Left lobe of liver (tissue), 2 donors: ENCODE measurements around the gene ENTPD1. TPM values are rescaled to one million over a fixed set of nuclear protein-coding genes. Genes with fewer than 3 reads are reported as not detected.
"Not testable (repeated sequence)": the region's sequence is repeated elsewhere in the genome, so short reads cannot be mapped to it uniquely, and the experiment has no call there.

Source experiments
- ATAC-seq: fragments of 200-7000 bp; cut with Tn5 transposase; one replicate; pipeline ENCODE4 v1.9.1; 2020; ENCODE audit warnings: mild to moderate bottlenecking, moderate library complexity
- DNase-seq: peaks from one replicate; pipeline ENCODE4 v3.0.0-alpha.2; 2020; ENCODE audit warnings: low spot score
- total RNA-seq: library from RNA; stranded (reverse); gene quantifications from one replicate; pipeline ENCODE4 v1.2.1, GENCODE V29; 2021
- donor health status: DM: no; HTN: no; CAD: no; lungs with moderate emphysema.
- donor health status: DM: no; HTN: yes; CAD: no.

Gene ENTPD1, protein sequence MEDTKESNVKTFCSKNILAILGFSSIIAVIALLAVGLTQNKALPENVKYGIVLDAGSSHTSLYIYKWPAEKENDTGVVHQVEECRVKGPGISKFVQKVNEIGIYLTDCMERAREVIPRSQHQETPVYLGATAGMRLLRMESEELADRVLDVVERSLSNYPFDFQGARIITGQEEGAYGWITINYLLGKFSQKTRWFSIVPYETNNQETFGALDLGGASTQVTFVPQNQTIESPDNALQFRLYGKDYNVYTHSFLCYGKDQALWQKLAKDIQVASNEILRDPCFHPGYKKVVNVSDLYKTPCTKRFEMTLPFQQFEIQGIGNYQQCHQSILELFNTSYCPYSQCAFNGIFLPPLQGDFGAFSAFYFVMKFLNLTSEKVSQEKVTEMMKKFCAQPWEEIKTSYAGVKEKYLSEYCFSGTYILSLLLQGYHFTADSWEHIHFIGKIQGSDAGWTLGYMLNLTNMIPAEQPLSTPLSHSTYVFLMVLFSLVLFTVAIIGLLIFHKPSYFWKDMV
- 1.9 TPM for total RNA-seq

DNA sequence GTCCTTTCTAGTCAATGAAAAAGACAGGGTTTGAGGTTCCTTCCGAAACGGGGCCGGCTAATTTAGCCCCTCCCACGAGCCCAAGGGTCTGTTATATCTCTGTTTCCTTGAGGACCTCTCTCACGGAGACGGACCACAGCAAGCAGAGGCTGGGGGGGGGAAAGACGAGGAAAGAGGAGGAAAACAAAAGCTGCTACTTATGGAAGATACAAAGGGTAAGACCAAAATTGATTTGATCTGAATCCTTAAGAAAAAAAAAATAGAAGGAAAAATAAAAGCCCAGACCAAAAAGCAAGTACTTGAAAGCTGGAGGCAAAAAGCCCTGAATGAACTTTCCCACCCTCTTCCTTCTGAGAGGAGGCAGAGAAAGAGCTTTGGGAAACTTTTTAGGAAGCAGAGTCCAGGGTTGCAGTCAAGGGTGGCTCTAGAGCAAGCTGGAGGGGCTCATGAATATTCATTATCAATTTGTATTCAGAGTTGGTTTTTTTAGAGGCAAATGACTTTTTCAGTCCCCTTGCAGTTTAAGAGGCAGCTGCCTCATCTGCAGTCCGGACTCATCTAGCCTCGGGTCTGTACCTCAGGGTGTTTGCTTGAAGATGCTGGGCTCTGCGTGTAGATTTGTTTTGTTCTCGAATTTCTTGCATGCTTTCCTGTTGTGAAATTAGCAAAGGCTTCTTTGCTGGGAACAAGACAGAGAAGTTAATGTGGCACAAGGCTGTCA lies at the start of gene ENTPD1:
Gene ENTPD1, plus strand, starts transcription at position 123 of the 721 bp plus-strand sequence. Its CDS starts 77 bp downstream, at position 200.
- ATAC-seq (peak; percentile 37), DNase-seq (no peak)

DNA sequence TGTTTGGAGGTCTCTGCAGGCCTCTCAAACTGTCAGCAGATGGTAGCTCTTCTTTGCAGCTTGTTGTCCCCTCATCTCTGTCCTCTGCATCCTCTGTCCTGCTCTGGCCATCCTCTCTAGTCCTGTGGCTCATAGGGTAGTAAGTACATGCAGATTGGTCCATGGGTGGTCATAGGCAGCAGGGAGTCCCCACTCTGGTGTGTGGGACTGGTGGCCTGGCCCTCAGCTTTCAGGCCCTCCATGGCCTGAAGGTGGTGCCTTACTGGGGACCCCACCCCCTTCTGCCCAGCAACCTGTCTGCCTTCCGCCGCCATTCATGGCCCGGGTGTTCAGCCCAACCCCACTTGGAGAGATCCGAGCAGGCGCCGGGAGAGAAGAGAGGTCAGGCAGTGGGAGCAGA lies 49.4 kb upstream of the ENTPD1 start:
- no peak for DNase-seq
- no peak for ATAC-seq

DNA sequence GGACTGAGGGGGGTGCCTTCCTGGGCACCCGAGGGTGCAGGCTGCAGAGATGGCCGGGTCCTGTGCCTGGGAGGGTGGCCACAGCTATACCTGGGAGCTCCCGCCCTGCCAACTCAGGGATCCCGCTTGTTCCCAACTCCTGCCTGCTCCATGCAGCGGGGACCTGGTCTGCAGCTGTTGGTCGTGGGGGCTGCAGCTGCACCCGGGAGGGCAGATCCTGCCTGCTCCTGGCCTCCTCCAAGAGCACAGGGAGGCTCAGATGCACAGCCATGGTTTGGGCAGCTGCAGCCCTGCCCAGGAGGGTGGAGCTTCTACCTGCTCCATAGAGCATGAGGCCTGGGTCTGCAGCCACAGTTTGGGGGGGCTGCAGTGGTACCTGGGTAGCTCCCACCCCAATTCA lies 49.0 kb upstream of the ENTPD1 start:
- DNase-seq: no peak
- ATAC-seq: no peak

DNA sequence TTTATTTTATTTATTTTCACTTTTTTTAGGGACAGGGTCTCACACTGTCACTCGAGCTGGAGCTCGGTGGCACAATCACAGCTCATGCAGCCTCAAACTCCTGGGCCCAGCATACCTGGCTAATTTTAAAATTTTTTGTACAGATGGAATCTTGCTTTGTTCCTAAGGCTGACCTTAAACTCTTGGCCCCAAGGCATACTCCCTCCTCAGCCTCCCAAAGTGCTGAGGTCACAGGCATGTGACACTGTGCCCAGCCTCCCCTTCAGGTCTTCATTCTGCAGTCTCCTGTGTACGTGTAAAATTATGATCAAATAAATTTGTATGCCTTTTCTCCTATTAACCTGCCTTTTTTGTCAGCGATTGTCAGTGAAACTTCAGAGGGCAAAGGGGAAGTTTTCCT lies 44.5 kb upstream of the ENTPD1 start:
- no peak for ATAC-seq
- DNase-seq: no peak

DNA sequence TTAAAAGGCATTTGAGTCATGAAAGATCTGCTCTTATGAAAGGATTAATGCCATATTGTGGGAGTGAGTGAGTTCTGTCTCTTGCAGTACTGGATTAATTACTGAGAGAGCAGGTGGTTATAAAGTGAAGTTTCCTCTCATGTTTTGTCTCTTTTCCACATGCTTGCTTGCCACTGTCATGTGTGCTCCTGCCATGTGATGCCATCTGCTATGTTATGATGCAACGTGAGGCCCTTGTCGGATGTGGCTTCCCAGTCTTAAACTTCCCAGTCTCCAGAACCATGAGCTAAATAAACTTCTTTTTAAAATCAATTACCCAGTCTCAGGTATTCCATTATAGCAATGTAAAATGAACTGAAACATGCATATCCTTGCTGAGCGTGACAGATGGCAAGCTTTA lies 39.5 kb upstream of the ENTPD1 start:
- no peak for DNase-seq
- ATAC-seq: no peak

DNA sequence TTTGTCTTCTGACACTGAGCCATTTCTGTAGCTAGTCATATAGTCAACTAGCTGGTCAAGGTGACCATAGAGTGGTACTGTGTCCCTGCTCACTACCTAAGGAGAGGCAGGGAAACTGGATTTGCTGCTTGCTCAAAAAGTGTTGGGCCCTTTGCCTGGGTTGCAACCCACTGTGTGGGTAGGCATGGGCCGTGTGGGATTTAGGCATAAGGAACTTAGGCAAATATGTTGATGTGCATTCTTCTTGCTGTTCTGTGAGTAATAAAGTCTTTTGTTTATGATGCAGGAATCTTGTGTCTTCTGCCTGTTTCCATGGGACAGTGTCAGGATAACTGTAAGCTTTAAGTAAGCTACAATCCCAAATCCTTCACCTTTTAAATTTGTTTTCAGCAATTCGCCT lies 39.1 kb upstream of the ENTPD1 start:
- DNase-seq (no peak), ATAC-seq (no peak)

DNA sequence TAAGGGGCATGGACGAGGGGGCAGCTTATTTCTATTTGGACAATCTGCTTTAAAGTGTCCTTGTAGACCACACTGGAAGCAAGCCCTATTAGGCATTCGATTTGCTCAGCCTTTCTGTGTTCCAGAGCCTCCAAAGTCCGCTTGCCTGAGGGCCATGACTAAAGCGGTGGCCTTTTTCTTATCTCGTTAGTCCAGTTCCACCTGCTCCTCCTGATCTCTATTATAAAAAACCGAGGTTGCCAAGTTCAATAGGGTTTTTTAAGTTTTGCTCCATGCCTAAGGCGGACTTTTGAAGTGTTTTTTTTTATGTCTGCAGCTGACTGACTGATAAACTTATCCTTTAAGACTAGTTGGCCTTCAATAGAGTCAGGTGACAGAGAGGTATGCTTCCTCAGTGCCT lies 35.2 kb upstream of the ENTPD1 start:
- ATAC-seq, DNase-seq: not testable (repeated sequence)

DNA sequence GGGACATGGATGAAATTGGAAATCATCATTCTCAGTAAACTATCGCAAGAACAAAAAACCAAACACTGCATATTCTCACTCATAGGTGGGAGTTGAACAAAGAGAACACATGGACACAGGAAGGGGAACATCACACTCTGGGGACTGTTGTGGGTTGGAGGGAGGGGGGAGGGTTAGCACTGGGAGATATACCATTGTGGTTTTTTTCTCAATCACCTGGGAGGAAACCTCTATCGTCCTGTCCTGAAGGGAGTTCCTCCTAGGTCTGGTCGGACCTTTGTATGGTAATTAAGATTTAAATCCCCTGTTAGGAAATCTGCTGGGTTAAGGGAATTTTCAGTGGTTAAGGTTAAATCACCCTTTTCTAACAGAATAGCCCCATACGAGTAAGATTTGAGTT lies 33.5 kb upstream of the ENTPD1 start:
- DNase-seq, ATAC-seq: not testable (repeated sequence)

DNA sequence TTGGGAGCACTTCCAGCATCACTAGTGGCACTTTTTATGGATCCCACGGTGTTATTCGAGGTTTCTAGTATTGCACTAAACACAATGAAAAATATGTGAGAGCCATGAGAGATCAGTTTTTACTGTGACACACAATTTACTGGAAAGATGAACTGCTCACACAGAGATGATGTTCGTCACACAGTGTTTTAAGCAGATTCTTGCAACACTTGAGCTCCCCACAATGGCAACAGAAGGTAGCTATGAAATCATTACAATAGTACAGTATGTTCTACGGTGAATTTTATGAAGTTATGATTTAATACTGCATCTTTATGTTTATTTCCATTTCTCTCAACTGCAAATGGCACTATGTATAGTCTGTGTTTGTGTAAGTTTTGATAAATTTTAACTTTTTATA lies 27.4 kb upstream of the ENTPD1 start:
- ATAC-seq (no peak), DNase-seq (no peak)

DNA sequence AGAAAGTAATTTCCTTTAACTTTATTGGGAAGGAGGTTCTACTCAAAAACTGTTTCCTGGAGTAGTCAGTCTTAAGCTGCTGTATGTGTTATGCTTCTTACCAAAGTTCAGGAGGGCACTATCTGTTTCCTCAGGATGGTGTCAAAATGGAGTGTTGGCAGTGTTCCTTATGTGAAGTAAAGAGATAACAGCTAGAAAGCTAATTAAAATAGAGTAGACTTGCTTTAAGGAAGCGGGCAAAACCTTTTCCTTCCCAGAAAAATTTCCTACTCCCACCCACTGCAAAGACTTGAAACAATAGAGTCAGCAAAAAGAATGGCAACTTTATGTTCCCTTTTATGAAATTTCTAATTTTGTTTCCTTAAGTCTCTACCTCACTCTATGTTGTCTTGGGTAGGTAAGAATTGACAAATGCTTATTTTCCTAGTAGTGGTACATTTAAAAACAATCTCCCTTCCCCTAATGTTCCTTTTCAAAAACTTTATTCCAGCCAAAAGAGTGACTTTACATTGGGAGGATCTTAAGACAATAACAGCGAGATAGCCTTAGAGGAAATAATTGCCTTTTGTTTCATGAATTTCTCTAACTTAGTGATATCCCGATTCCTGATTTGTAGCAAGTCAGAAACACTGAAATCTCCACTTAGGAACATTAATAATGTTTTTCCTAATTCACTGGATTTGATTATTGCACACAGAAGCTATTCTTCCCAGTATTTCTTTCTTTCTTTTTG lies 26.5 kb upstream of the ENTPD1 start:
- no peak for DNase-seq
- ATAC-seq: peak; percentile 33

DNA sequence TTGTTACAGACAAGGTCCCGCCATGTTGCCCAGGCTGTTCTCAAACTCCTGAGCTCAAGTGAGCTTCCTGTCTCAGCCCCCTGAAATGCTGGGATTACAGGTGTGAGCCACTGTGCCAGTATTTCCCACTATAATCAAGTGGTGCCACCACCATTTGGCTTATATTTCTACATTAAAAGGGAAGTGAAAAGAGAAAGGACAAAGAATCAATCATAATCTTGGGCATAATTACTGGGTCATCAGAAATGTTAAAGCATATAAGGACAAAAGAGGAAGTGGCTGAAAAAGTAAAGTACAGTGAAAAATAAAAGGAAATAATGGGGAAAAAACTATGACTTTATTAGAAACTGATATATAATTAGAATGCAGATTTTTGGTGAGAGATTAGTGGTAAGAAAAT lies 25.7 kb upstream of the ENTPD1 start:
- no peak for ATAC-seq
- DNase-seq: no peak

DNA sequence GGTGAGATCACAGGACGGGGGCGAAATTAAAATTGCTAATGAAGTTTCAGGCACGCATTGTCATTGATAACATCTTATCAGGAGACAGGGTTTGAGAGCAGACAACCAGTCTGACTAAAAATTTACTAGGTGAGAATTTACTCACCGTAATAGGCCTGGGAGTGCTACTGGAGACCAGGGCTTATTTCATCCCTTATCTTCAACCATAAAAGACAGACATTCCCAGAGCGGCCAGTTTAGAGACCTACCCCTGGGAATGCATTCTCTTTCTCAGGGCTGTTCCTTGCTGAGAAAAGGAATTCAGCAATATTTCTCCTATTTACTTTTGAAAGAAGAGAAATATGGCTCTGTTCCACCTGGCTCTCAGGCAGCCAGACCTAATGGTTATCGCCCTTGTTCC lies 23.1 kb upstream of the ENTPD1 start:
- not testable (repeated sequence) for ATAC-seq, DNase-seq

DNA sequence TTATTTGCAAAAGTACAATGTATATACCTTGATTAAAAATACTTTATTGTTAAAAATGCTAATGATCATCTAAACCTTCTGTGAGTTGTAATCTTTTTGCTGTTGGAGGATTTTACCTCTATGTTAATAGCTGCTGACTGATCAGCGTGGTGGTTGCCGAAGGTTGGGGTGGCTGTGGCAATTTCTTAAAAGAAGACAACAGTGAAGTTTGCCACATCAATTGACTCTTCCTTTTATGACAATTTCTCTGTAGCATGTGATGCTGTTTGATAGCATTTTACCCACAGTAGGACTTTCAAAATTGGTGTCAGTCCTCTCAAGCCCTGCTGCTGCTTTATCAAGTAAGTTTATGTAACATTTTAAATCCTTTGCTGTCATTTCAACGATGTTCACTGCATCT lies 16.9 kb upstream of the ENTPD1 start:
- DNase-seq (no peak), ATAC-seq (no peak)

DNA sequence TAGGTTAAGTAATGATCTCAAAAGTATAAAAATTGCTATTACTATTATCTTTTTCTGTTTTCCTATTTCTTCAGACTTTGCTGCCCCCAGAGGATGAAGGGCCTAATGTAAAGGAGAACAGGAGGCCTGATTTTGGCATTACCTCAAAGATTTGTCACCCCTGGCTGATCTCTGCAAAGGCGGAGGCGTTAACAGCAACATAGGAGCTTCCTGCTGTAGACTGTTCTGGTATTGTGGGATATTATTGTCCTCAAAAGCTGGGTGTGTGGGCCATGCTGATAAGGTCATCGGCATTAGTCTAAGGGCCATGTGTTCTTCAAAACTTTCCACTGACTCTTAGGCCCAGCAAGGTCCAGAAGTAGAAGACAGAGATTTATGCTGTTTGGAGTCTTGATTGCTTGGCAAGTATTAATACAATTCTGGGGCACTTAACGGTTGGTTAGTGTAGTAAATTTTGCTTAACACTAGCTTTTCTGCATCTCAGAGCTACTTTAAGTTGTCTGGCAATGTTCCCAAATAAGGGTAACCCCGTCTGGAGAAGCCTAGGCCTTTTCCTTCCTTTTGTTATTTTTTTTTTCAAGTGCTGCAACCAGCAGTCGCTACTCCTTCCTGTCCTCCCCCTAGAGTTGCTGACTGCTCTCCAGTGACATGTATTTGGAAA lies 14.0 kb upstream of the ENTPD1 start:
- ATAC-seq: peak; percentile 72

DNA sequence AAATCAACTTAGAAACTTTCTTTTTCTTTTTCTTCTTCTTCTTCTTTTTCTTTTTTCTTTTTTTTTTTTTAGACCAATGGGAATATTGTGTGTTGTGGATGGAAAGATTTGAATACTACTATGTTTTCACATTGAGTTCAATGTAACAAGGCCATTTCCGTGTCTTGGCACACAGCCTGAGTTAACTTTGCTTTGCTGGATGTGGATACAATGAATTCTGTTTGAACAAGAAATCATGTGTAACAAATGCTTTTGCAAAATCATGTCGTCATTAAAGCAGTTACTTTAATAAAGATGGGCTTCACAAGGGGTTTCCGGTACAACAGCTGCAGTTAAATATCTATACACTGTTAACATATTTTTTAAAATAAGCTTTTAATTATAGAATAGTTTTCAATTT lies 13.5 kb upstream of the ENTPD1 start:
- DNase-seq (peak; percentile 72), ATAC-seq (peak; percentile 89)

More for the DNA sequence above, 14.0 kb upstream of the ENTPD1 start:
- DNase-seq: no peak

DNA sequence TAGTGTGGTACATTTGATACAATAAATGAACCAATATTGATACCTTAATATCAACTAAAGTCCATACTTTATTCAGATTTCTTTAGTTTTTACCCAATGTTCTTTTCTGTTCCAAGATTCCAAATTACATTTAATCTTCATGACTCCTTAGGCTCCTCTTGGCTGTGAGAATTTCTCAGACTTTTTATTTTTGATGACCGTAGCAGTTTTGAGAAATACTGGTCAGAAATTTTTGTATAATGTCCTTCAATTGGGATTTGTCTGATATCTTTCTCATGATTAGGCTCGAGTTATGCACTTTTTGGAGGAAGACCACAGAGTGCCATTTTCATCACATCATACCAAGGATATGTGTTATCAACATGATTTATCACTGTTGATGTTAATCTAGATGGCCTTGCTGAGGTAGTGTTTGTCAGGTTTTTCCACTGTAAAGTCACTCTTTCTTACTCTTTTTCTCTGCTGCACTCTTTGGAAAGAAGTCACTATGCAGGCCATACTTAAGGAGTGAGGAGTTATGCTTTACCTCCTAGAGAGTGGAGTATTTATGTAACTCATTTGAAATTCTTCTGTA lies 12.9 kb upstream of the ENTPD1 start:
- no peak for DNase-seq

DNA sequence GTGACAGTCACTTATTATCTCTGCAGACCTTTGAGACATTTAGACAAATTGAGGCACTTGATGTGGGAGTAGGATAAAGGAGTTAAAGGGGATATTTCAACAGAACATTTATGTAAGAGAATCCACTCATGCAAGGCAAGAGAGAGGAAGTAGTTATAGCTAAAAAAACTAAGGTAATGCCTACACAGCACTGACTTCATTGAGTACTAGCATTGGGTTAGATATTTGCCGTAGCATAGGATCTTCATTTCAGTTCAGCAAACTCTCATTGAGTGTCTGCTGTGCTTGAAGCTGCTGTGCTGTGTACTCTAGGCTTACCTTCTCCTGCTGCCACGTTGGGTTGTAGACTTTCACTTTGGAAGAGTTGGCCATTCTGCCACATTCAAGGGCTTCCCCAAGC lies 10.5 kb upstream of the ENTPD1 start:
- DNase-seq (no peak), ATAC-seq (no peak)

More for the DNA sequence above, 12.9 kb upstream of the ENTPD1 start:
- no peak for ATAC-seq

DNA sequence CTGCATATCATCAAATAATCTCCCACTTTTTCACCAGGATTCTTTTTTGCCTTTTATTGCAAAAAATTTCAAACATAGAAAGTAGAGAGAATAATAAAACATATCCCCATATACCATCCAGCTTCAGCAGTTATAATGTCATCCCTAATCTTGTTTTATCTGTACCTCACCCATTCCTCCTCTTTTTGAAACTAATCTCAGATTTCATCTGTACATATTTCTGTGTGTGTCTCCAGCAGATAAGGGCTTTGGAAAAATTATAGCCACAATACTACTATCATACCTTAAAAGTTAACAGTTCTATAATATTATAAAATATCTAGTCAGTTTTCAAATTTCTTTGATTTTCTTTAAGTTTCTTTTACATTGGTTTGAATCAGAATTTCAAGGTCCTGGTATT lies 7.6 kb upstream of the ENTPD1 start:
- DNase-seq (no peak), ATAC-seq (no peak)

DNA sequence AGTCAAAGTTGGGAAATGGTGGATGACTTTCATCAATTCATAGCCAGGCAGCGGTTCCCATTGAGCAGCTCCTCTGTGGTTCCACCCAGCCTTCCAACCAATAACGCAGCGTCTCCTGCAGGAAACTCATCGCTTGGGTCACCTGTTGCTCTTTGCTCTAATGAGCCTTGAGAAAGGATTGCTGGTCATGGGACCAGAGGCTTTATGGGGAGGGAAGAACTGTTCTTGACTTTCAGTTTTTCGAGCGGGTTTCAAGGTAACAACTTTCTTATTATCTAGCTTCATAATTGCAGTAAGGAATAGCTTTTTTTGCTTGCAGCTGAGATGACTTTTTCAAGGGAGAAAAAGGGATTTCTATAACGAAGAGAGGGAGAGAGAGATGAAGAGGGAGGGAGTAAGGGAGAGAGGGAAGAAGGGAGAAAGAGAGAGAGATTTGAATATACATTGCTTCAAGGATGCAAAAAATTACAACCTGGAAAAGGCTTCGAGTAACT lies 405 bp upstream of the ENTPD1 start:
- no peak for DNase-seq

More for the DNA sequence above, 405 bp upstream of the ENTPD1 start:
- peak; percentile 40 for ATAC-seq
